NCI-H2171 treated with DMSO at 0.1 percent for 48 hours (cell line): Measurements from ENCODE around the gene OGT.
A peak's percentile ranks its signal among the peaks of the same experiment; 100 is the strongest.
"Not testable (repeated sequence)": the region's sequence is repeated elsewhere in the genome, so short reads cannot be mapped to it uniquely, and the experiment has no call there.

Source experiments
- DNase-seq: peaks from one replicate; lab custom pipeline; 2025; lab: John Stamatoyannopoulos, UW

OGT gene

DNA sequence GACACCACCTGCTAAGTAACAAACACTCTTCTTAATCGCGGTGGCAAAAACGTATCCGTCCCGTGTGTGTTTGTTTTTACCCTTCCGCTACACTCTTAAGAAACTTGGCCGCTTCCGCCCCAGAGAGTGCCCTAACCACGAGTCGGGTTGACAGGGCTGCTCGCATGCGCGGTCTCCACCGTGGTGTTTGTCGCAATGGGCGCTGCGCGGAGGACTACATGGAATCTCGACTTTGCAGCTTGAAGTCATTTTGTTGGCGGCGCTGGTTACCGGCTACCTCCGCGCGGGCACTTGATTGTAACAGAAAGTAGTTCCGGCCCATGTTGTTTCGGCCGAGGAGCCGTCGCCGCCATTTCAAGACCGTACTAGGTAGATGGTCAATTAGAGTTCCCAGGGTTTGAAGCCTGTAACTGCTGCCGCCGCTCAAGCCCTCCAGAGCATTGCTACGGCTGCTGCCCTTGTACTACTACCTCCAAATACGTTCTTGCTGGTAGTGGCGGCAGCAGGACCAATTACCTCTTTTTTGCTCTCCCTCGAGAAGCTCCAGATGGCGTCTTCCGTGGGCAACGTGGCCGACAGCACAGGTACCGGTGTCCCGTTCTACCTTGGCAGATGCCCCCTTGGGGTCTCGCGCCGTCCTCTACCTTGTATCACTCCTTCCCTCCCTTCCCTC lies at the start of gene OGT:
OGT (plus strand) TSS at position 352 of the 673 bp plus-strand sequence; CDS start at position 548, 196 bp downstream.
- peak; percentile 93 for DNase-seq

DNA sequence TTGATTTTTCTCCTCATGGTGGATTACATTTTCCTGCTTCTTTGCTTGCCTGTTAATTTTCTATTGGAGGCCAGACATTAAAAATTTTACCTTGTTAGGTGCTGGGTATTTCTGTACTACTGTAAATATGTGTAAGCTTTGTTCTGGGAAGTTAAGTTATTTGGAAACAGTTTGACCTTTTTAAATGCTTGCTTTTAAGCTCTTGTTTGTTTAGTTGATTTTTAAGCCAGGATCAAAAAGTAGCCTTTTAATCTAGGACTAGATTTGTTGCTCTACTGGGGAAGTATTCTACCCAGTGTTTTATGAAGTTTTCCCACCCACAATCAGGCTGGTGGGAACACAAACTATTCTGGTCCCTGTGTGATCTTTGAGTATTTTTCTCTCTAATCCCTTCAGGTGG lies 45.1 kb upstream of the OGT start:
- no peak for DNase-seq

DNA sequence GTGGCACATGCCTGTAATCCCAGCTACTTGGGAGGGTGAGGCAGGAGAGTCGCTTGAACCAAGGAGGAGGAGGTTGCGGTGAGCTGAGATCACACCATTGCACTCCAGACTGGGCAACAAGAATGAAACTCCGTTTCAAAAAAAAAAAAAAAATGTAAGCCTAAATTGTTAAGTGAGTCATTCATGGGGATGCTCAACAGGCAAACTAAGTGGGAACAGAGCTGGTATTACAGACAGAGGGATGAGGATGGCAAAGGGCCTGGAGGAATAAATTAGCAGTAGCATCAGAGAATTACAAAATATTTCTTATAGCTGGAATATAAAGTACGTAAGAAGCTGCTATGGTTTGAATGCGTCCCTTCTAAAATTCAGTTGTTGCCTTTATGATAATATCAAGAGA lies 43.4 kb upstream of the OGT start:
- DNase-seq, result no peak

DNA sequence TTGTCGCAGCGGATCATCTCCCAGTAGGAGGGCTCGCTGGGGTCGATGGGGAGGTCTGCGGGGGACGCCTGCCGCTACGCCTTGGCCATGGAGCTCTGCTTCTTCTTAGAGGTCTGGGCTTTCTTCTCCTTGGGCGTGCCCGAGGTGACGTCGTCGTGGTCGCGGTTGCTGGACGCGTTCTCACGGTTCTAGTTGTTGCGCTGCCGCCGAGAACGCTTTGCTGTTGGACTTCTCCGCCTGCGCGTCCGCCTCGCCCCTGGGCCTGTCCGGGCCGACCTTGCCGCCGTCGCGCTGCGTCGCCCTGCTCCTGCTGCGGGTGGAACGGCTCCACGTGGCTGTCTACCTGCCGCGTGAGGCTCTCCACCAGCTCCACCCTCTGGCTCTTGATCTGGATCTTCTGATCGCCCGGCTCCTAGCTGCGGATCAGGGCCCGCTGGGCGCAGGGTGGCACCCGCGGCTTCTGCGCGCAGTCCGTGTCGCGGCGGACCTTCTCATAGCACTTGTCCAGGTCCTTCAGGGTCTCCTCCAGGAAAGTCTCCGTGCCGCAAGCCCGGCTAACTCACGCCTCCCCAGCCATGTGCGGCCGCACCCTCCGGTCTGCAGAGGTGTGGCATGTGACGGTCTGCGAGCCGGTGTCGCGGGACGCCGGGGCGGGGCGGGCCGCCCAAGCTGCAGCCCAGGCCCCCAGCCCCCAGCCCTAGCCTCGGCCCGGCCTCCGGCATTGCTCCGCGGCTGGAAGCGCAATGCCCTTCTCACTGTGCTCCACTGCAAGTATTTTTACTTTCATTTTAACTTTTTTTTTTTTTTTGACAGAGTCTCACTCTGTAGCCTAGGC lies 40.5 kb upstream of the OGT start:
- DNase-seq, result no peak

DNA sequence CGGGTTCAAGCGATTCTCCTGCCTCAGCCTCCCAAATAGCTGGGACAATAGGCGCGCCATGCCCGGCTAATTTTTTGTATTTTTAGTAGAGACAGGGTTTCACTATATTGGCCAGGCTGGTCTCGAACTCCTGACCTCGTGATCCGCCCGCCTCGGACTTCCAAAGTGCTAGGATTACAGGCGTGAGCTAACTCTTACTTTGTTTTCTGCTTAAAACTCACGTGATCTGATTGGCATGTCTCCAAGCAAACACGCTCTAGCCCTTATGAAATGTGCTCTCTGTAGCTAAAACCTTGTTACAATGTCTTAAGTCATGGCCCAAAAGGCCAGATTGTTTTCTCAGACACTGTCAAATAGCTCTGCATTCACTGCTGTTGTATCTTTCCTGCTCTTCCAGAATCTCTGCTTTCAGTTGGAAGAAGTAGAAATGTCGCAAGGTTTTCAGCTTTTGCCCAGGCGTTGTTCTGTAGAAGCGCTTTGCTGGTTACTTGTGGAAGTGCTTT lies 39.7 kb upstream of the OGT start:
- DNase-seq, result no peak

DNA sequence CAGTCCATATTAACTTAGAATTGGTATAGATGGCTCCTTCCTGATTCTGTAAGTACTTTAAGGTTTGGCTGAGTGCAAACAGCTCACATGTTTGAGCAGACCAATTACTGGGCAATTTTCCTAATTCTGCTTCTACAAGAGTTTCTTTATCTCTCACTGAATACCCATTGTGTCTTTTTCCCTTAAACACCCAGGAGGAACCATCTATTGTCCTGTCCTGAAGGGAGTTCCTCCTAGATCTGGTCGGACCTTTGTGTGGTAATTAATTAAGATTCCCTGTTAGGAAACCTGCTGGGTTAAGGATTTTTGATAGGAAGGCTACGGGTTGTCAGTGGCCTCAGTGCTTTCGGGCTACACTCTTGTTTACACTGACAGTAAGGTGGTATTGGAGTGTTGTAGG lies 36.9 kb upstream of the OGT start:
- DNase-seq, result not testable (repeated sequence)

DNA sequence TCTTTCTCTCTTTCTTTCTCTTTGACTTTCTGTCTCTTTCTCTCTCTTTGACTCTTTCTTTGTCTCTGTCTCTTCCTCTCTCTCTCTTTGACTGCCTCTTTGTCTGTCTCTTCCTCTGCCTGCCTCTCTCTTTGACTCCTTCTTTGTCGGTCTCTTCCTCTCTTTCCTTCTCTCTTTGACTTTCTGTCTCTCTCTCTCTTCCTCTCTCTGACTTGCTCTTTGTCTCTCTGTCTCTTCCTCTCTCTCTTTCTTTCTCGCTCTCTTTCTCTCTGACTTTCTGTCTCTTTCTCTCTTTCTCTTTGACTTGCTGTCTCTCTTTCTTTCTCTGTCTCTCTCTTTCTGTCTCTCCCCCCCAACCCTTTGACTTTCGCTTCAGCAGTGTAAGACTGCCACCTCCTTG lies 36.4 kb upstream of the OGT start:
- no peak for DNase-seq

DNA sequence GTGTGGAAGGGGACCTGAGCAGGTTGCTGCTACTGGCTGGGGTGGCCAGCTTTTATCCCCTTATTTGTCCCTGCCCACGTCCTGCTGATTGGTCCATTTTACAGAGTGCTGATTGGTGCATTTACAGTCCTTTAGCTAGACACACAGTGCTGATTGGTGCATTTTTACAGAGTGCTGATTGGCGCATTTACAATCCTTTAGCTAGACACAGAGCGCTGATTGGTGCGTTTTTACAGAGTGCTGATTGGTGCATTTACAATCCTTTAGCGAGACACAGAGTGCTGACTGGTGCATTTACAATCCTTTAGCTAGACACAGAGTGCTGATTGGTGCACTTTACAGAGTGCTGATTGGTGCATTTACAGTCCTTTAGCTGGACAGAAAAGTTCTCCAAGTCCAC lies 30.8 kb upstream of the OGT start:
- DNase-seq, result not testable (repeated sequence)

DNA sequence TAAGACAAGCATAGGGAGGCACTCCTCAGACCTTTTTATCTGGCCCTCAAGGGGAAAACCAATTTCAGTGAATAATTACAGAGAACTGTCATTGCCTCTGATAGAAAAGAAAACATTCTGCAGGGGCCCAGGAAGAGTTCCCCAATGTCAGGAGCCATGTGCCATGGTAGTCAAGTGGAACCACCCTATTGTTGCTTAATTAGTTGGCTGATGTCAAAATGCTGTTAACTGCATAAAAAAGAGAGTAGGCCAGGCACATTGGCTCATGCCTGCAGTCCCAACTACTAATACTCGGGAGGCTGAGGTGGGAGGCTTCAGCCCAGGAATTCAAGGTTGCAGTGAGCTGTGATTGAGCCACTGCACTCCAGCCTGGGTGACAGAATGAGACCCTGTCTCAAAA lies 28.6 kb upstream of the OGT start:
- no peak for DNase-seq

DNA sequence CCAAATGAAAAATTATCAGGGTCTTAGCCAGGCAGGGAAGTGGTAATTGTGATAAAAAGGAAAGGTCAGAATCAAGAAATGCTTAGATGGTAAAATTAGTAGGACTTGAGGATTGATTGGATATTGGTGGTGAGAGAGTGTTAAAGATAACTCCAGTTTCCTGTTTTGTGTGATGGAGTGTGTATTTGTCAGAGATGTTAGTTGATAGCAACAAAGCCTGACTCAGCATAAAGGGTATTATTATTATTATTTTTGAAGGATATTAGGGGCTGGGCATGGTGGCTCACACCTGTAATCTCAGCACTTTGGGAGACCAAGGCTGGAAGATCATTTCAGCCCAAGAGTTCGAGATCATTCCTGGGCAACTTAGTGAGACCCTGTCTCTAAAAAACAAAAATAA lies 23.6 kb upstream of the OGT start:
- DNase-seq, result no peak

DNA sequence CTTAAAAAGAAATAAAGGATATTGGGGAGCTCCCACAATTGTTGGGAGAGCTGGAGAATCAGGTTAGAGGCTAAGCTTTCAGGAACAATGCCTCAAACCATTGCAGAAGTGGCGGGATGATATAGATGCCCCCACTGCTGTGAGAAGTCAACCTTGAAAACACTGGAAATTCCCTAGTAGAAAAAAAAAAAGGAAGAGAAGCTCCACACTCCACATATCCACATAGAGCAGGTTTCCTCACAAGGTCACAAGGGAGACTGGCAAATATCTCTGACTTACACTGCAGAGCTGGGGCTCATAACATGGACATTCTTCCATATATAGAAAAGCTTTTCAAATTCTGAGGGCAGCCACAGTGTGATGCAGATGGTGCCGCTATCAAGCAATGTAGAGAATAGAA lies 22.7 kb upstream of the OGT start:
- no peak for DNase-seq

DNA sequence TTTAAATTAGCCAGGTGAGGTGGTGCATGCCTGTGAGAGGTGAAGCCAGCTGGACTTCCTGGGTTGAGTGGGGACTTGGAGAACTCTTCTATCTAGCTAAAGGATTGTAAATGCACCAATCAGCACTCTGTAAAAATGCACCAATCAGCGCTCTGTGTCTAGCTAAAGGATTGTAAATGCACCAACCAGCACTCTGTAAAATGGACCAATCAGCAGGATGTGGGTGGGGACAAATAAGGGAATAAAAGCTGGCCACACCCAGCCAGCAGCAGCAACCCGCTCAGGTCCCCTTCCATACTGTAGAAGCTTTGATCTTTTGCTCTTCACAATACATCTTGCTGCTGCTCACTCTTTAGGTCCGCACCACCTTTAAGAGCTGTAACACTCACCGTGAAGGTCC lies 19.2 kb upstream of the OGT start:
- not testable (repeated sequence) for DNase-seq

DNA sequence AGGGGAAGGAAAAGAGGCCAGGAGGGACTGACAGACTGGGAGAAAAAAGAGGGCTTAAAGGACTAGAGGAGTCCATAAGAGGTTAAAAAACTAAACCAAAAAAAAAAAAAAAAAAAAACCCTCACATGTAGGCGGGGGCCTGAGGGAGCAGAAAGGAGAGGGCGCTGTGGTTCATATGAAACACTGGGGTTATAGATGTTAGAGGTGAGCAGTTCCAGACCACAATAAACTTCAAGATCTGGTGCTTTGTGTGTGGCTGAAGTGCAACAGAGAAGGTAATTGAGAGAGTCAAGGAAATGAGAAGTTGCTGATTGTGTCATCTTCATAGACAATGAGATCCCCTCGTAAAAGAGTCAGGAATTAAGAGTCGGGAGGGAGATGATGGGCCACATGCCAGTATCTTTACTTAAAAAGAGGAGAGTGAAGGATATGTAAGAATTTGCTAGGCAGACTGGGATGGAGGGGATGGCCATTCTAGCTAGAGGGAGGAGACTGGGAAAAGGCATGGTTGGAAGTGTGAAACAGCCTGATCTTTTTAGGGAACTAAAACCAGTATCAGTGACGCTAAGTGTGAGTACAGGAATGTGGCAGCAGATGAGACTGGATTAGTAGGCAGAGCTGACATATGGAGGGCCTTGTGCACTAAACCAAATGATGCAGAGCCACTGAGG lies 18.4 kb upstream of the OGT start:
- DNase-seq, result no peak

DNA sequence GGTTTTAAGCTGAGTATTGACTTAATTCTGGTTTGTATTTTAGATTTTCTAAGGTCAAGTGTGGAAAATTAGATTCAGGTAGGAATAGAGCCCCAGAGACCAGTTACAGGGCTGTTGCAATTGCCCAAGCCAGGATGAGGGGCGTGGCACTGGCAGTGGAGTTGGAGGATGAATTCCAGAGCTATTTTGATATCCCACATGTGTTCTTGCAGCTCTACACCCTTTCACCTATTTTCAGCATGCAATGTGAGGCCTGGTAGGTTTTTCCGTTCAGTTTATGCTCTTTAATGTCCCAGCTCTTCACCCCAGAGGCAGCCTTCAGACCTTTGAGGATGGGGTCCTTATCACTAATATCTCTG lies 17.9 kb upstream of the OGT start:
- no peak for DNase-seq

DNA sequence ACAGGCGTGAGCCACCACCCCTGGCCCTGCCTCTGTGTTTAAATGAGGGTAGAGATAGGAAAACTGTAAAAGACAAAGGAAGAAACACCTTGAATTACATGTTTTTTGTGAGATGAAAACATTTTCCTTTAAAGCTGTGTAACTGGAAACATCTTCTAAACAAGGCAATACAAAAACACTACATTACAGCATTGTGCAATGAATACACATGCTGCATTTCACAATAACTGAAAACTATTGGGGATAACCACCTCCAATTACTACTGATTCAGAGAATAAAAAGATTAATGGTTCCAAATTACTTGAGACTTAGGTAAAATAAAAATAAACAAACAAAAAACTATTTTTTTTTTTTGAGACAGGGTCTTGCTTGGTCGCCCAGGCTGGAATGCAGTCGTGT lies 7.6 kb upstream of the OGT start:
- DNase-seq, result no peak

DNA sequence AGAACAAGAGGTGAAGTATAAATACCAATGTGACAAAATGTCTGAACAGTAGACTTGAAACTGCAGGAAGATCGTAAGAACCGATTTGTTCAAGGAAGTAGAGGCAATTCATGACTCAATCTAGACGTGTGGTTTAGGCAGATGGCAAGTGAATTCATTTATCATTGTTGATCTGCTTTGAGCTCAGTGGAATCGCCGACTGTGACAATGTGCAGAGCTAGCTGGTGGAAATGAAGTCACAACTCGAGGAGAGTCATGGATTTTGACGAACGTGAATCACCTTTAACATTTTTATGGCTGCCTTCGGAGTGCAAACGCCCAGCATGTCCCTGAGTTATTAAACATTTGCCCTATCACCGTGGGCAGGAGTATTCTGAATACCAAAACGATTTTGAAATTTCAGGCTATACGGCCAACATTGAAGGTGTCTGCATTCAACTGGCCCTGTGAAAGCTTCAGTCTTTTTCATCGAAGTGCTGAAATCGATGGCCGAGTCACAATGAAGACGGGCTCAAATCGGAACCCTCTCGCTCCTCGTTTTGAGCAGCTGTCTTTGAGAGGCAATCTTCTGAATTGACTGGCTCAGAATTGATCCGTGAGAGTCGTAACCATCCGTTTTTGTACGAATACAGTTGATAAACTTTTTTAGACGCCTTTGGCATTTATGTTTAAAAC lies 689 bp upstream of the OGT start:
- peak; percentile 37 for DNase-seq

DNA sequence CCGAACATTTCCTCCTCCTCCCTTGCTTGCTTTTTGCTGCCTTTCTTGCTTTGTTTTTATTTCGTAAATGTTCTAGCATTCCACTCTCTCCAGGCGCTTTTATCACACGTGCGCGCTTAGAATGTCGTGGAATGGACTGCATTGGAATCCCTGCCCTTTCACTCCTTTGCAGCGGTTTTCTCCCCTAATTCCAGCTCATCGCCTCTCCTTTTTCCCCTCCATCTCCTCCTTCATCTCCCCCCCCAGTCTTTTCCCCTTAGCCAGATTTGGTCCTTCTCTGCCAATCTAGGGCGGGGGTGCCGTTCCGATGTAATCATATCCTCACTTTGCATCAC lies 579 bp downstream of the OGT start:
- DNase-seq, result no peak

DNA sequence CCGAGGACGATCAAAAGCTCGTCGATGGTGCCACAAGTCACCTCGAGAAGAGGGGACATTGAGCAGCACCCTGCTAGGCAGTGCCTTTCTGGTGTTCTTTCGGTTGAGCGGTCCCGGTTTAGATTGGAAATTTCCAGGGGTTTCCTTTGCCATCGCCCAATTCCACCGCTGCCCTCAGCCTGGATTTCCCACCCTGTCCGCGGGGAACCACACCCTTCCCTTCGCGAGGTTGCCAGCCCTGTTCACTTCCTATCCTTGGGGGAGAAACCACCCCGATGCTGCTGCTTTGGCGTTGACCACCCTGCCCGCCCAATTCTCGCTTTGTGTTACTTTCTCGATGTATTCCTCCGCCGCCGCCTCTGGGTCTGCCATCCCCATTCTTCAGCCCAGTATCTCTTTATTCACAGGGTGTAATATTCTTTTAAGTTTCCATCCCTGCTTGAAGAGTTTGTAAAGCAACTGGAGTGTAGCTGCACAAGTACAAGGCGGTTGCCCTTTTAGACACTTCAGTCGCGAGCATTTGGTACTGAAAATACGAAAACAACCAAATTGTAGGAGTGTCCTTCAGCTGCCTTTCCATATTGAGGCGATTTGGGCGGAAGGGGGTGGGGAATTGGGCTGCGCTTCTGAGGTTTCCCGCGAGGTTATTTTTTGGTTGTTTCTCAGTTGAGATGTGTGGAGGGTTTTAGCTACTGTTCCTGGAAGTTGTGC lies 1.1 kb downstream of the OGT start:
- peak; percentile 36 for DNase-seq

DNA sequence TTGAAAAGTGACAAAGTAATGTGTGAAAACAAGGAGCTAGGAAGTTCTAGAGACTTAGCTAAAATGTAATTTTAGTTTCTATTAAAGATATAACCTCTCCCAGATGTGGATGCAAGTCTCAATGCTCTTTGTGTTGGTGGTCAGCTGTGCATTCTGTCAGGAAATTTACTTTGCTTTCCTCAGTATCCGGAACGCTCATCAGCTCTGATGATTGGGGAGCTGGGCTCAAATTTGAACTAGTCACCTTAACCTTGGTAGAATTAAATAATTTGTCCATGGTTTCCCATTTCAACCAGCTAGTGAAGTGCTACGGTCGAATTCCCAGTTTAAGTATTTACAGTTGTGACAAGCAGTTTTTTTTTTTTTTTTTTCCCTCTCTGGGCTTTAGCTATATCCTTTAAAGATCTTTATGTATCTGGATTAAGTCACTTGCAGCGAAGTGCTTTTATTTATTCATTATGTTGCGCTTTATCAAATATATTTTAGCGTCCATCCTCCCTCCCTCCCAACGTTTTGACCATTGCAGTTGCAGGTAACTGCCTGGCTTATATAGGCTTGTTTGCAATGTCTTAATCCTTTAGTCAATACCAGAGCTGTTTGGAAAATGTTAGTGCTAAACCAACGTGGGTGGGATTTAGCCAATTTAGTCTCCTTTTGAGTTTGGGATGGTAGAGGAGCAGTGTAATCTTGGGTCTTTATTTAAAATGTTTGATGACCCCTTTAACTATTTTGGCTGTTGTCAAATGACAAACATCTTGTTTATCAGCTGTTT lies 2.1 kb downstream of the OGT start:
- no peak for DNase-seq

DNA sequence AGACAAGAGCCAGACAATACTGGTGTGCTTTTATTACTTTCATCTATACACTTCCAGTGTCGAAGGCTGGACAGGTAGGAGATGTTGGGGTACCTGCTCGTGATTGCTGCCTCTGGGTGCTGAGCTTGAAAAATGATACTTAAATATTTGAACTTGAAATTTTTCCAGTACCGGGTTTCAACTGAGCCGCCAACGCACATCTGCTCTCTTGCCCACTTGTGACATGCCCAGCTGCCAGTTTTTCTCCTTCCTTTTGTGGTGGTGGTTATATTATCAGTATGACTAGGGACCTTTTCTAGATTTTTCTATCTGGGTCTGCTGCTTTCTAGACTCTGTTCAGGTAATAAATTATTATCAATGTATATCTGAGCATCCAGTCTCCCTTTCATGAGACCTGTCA lies 3.4 kb downstream of the OGT start:
- peak; percentile 49 for DNase-seq

DNA sequence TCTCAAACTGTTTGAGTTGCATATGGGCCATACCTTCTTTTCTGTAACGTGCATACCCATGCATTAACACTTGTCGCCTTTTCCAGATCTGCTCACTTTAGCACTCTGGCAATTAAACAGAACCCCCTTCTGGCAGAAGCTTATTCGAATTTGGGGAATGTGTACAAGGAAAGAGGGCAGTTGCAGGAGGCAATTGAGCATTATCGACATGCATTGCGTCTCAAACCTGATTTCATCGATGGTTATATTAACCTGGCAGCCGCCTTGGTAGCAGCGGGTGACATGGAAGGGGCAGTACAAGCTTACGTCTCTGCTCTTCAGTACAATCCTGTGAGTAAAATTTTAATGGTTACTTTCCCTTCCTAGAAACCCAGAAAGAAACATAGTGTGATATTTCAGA lies 4.8 kb downstream of the OGT start:
- DNase-seq, result no peak
